SK-N-SH (cell line): Measurements from ENCODE around the gene MARK3. TPM values are rescaled to one million over a fixed set of nuclear protein-coding genes. Genes with fewer than 3 reads are reported as not detected.

Source experiments
- CTCF ChIA-PET: fragments of 300-600, 350-600 bp; formaldehyde crosslinking; extraction: SDS; loops from one replicate; lab custom pipeline; 2021; lab: Yijun Ruan, JAX
- POLR2A ChIA-PET: fragments of 350-600 bp; sonication (Branson Sonifier 250); formaldehyde crosslinking; extraction: SDS; loops from one replicate; lab custom pipeline; 2020; ENCODE audit warnings: antibody characterized with exemption, inconsistent platforms; lab: Yijun Ruan, JAX
- DNase-seq: peaks from one replicate; pipeline ENCODE4 v3.0.0; 2012
- H2AFZ ChIP-seq: fragments of 200-600 bp; sonication (generic); 2 replicates; pipeline ENCODE4 v1.8.1; 2016; ENCODE audit warnings: antibody characterized with exemption, mild to moderate bottlenecking, low read depth
- H3F3A ChIP-seq: fragments of 200-600 bp; sonication (generic); replicated peaks from 2 replicates; pipeline ENCODE3; 2016; ENCODE audit warnings: antibody characterized with exemption, mild to moderate bottlenecking; ENCODE audit not compliant: insufficient read depth
- H3K27ac ChIP-seq, 2 experiments: fragments of 200-500 bp in 1 of 2; fragments of 200-600 bp in 1 of 2; sonication (Bioruptor generic) in 1 of 2; sonication (generic), shearing (Covaris generic) in 1 of 2; 2 replicates each; pipeline versions ENCODE4 v1.5.1 to v1.6.1; 2014 to 2016; ENCODE audit warnings: low read depth in 2 of 2, inconsistent platforms in 1 of 2, low read length in 1 of 2, mild to moderate bottlenecking in 1 of 2, mixed read lengths in 1 of 2
- H3K27me3 ChIP-seq: fragments of 200-600 bp; sonication (generic), shearing (Covaris generic); 2 replicates; pipeline ENCODE4 v1.6.1; 2016; ENCODE audit warnings: mixed run types; ENCODE audit not compliant: insufficient read depth
- H3K36me3 ChIP-seq, 2 experiments: fragments of 200-500 bp in 1 of 2; fragments of 200-600 bp in 1 of 2; sonication (Bioruptor generic) in 1 of 2; sonication (generic) in 1 of 2; replicated peaks in 1 of 2; 2 replicates each; pipeline versions ENCODE3 to v1.5.1; 2014 to 2016; ENCODE audit warnings: low read length in 1 of 2, mild to moderate bottlenecking in 1 of 2; ENCODE audit not compliant: insufficient read depth in 2 of 2, control insufficient read depth in 1 of 2
- H3K4me1 ChIP-seq, 2 experiments: fragments of 200-500 bp in 1 of 2; fragments of 200-600 bp in 1 of 2; sonication (Bioruptor generic) in 1 of 2; sonication (generic), shearing (Covaris generic) in 1 of 2; 2 replicates each; pipeline versions ENCODE4 v1.5.1 to v1.6.1; 2014 to 2016; ENCODE audit warnings: low read depth in 1 of 2, low read length in 1 of 2, mixed run types in 1 of 2; ENCODE audit not compliant: insufficient read depth in 2 of 2, control insufficient read depth in 1 of 2
- H3K4me2 ChIP-seq: fragments of 200-600 bp; sonication (generic), shearing (Covaris generic); 2 replicates; pipeline ENCODE4 v1.6.1; 2017; ENCODE audit warnings: mixed run types
- H3K4me3 ChIP-seq, 2 experiments: fragments of 200-500 bp in 1 of 2; fragments of 200-600 bp in 1 of 2; sonication (Bioruptor generic) in 1 of 2; sonication (generic), shearing (Covaris generic) in 1 of 2; 2 replicates each; pipeline versions ENCODE4 v1.5.1 to v1.8.1; 2014 to 2016; ENCODE audit warnings: low read depth in 2 of 2, inconsistent platforms in 1 of 2, low read length in 1 of 2, mild to moderate bottlenecking in 1 of 2, mixed read lengths in 1 of 2, moderate library complexity in 1 of 2
- H3K79me2 ChIP-seq: fragments of 200-600 bp; sonication (generic); 2 replicates; pipeline ENCODE4 v1.8.1; 2017; ENCODE audit warnings: mild to moderate bottlenecking; ENCODE audit not compliant: insufficient read depth
- H3K9ac ChIP-seq: fragments of 200-600 bp; sonication (generic); 2 replicates; pipeline ENCODE4 v1.6.1; 2017; ENCODE audit warnings: mixed run types
- H3K9me2 ChIP-seq: fragments of 200-600 bp; sonication (generic); 2 replicates; pipeline ENCODE4 v1.6.1; 2017; ENCODE audit warnings: mixed run types
- H3K9me3 ChIP-seq: fragments of 200-600 bp; sonication (generic); 2 replicates; pipeline ENCODE4 v1.6.1; 2017; ENCODE audit warnings: mixed run types, mild to moderate bottlenecking, moderate library complexity
- H4K20me1 ChIP-seq: fragments of 200-600 bp; sonication (generic); 2 replicates; pipeline ENCODE4 v1.6.1; 2017; ENCODE audit warnings: mild to moderate bottlenecking, mixed run types; ENCODE audit not compliant: insufficient read depth
- CHD2 ChIP-seq: fragments of 150-350 bp; IDR thresholded peaks from 2 replicates; pipeline ENCODE4 v1.6.1; 2018; ENCODE audit warnings: low read length; ENCODE audit not compliant: partially characterized antibody
- EP300 ChIP-seq, 2 experiments: IDR thresholded peaks; 2 replicates each; pipeline versions ENCODE4 v1.4.0 to v1.6.1; 2012; ENCODE audit warnings: borderline replicate concordance in 1 of 2, low read depth in 1 of 2, low read length in 1 of 2
- EZH2phosphoT487 ChIP-seq: fragments of 200-600 bp; sonication (generic); IDR thresholded peaks from 2 replicates; pipeline ENCODE4 v1.6.1; 2017; ENCODE audit warnings: low read depth, mixed run types, mild to moderate bottlenecking, antibody characterized with exemption, moderate library complexity, borderline replicate concordance
- GABPA ChIP-seq: IDR thresholded peaks from 2 replicates; pipeline ENCODE4 v1.4.0; 2012; ENCODE audit warnings: low read depth, mild to moderate bottlenecking
- IRF3 ChIP-seq: fragments of 150-350 bp; IDR thresholded peaks from 2 replicates; pipeline ENCODE4 v1.6.1; 2016; ENCODE audit warnings: mild to moderate bottlenecking, low read depth, low read length
- MAX ChIP-seq: IDR thresholded peaks from 2 replicates; pipeline ENCODE4 v1.4.0; 2012; ENCODE audit warnings: low read depth
- MEF2A ChIP-seq: IDR thresholded peaks from 2 replicates; pipeline ENCODE4 v1.4.0; 2012; ENCODE audit warnings: low read depth, borderline replicate concordance
- MXI1 ChIP-seq: IDR thresholded peaks from 2 replicates; pipeline ENCODE4 v1.6.1; 2012; ENCODE audit warnings: mild to moderate bottlenecking, low read depth, low read length, improper control_type of control experiment
- NFIC ChIP-seq: IDR thresholded peaks from 2 replicates; pipeline ENCODE4 v1.4.0; 2012; ENCODE audit warnings: borderline replicate concordance
- POLR2AphosphoS5 ChIP-seq: IDR thresholded peaks from 2 replicates; pipeline ENCODE4 v1.6.1; 2012; ENCODE audit warnings: low read depth, low read length
- RAD21 ChIP-seq: IDR thresholded peaks from 2 replicates; pipeline ENCODE4 v1.6.1; 2012; ENCODE audit warnings: mild to moderate bottlenecking, low read length
- RCOR1 ChIP-seq: fragments of 150-350 bp; IDR thresholded peaks from 2 replicates; pipeline ENCODE4 v1.6.1; 2017; ENCODE audit warnings: antibody characterized with exemption, low read length
- RFX5 ChIP-seq: IDR thresholded peaks from 2 replicates; pipeline ENCODE4 v1.6.1; 2012; ENCODE audit warnings: mild to moderate bottlenecking, improper control_type of control experiment, low read length
- TEAD4 ChIP-seq: IDR thresholded peaks from 2 replicates; pipeline ENCODE4 v1.4.0; 2012; ENCODE audit warnings: mild to moderate bottlenecking, borderline replicate concordance; ENCODE audit not compliant: insufficient read depth
- USF1 ChIP-seq: IDR thresholded peaks from 2 replicates; pipeline ENCODE4 v1.4.0; 2012; ENCODE audit warnings: low read depth, borderline replicate concordance
- ZBTB33 ChIP-seq: IDR thresholded peaks from 2 replicates; pipeline ENCODE4 v1.4.0; 2012; ENCODE audit warnings: low read depth, borderline replicate concordance
- WGBS: methylation state at CpG from one replicate; pipeline ENCODE4 v1.1.6; 2017; ENCODE audit warnings: low lambda C conversion rate; 5-methylcytosine and 5-hydroxymethylcytosine counted together
- polyA plus RNA-seq, 3 experiments: library from polyadenylated mRNA; depleted of rRNA; stranded (reverse); fragments of >200 nt; gene quantifications; 2 replicates each; pipeline ENCODE4 v1.2.3, GENCODE V29; 2012

MARK3 gene
- polyA plus RNA-seq, 1 of the 3 experiments (the other 2 are of a cell fraction) = 73.4 TPM

GRCh38 chr14:103428723-103429556, 43.7 kb downstream of the MARK3 start:
- H3K36me3 ChIP-seq = peaks cover 2 to 29% of the 10 kb centered on the region in 2 experiments
- no peaks in the 10 kb centered on the region for H3K9me2 ChIP-seq
- no peaks in the 10 kb centered on the region for H3K27me3 ChIP-seq
- H3K79me2 ChIP-seq = peaks cover 99% of the 10 kb centered on the region
- H3K4me2 ChIP-seq = peak overlapping the region; percentile 37
- H2AFZ ChIP-seq = no peak overlapping the region
- H4K20me1 ChIP-seq = peaks cover 8% of the 10 kb centered on the region
- H3K27ac ChIP-seq = peak overlapping the region; percentile 39 to 56; a peak in 3 of 4 replicates
- ChIA-PET CTCF (interaction anchor here (0.7 to 2.5 kb wide), 6 partner anchors 14 to 324 kb away, joined by 3 to 9 read pairs (median 3); no protein-coding TSS in a partner anchor), POLR2A (interaction anchor here (0.6 kb wide), 1 partner anchor 11 kb away, joined by 3 read pairs; no protein-coding TSS in a partner anchor)
- H3F3A ChIP-seq = peaks cover 20% of the 10 kb centered on the region
- no peak overlapping the region for H3K4me3 ChIP-seq
- 54% methylated on average over 3 of the region's 3 CpGs for WGBS
- TF ChIP-seq MAX = no peak
- peak in 1 of 2 experiments; percentile 49; a peak in 1 of 4 replicates for TF ChIP-seq EP300 (IDR thresholded peaks at IDR 0.05; ENCODE audit: borderline replicate concordance in 1 of 2, low read depth in 1 of 2, low read length in 1 of 2)
- H3K9ac ChIP-seq = no peak overlapping the region
- no peaks in the 10 kb centered on the region for H3K9me3 ChIP-seq
- no peak for DNase-seq
- H3K4me1 ChIP-seq = peaks cover 4 to 23% of the 10 kb centered on the region in 2 experiments; a peak in 3 of 4 replicates

GRCh38 chr14:103430358-103430757, 45.1 kb downstream of the MARK3 start:
- Histone ChIP-seq H4K20me1 (peaks cover 11% of the 10 kb centered on the region), H3K4me2 (no peak overlapping the region), H3K36me3 (peaks cover 8 to 39% of the 10 kb centered on the region in 2 experiments), H3K27ac (no peak overlapping the region), H3K4me3 (no peak overlapping the region), H3K4me1 (peaks cover 4 to 23% of the 10 kb centered on the region in 2 experiments; a peak in 3 of 4 replicates), H3K9ac (no peak overlapping the region), H3K27me3 (no peaks in the 10 kb centered on the region), H3K9me3 (no peaks in the 10 kb centered on the region), H2AFZ (no peak overlapping the region), H3F3A (peaks cover 17% of the 10 kb centered on the region), H3K9me2 (no peaks in the 10 kb centered on the region), H3K79me2 (peaks cover 97% of the 10 kb centered on the region)
- DNase-seq = no peak
- TF ChIP-seq RFX5 (no peak), MXI1 (no peak), MEF2A (no peak), USF1 (no peak), EZH2phosphoT487 (no peak), TEAD4 (no peak), POLR2AphosphoS5 (no peak), RCOR1 (no peak), CHD2 (no peak), ZBTB33 (no peak), NFIC (no peak), RAD21 (no peak), GABPA (no peak), IRF3 (no peak)
- WGBS = 94% methylated on average over 3 of the region's 3 CpGs
- ChIA-PET CTCF (interaction anchor here (1.1 to 1.6 kb wide), 3 partner anchors 9 to 36 kb away, joined by 3 to 4 read pairs (median 3); no protein-coding TSS in a partner anchor), POLR2A (no interaction called here)
